IPS-18c (cell line): ENCODE measurements around the gene HDAC5.

ENCODE experiments used
- H3K4me3 ChIP-seq: 2 replicates; pipeline ENCODE4 v1.7.0; 2013; ENCODE audit warnings: low read depth, mild to moderate bottlenecking, low read length, moderate library complexity; ENCODE audit not compliant: insufficient read depth
- H3K9me3 ChIP-seq: one replicate; pipeline ENCODE4 v1.6.1; 2013; ENCODE audit warnings: mild to moderate bottlenecking, low read length, moderate library complexity; ENCODE audit not compliant: control insufficient read depth, insufficient read depth

The HDAC5 gene

DNA sequence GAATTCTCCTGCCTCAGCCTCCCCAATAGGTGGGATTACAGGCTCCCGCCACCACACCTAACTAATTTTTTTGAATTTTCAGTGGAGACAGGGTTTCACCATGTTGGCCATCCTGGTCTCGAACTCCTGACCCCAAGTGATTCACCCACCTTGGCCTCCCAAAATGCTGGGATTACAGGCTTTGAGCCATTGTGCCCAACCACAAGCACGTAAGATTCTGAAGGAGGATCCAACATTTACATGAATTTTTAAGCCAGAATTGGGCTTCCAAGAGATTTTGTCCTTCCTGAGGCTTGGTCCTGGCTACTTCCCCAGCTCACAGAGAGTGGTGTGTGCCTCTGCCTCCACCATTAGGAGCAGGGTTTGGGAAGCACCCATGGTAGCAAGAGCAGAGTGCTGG lies 41.8 kb downstream of the HDAC5 start:
- Histone ChIP-seq H3K4me3 (no peak overlapping the region), H3K9me3 (no peaks in the 10 kb centered on the region)

DNA sequence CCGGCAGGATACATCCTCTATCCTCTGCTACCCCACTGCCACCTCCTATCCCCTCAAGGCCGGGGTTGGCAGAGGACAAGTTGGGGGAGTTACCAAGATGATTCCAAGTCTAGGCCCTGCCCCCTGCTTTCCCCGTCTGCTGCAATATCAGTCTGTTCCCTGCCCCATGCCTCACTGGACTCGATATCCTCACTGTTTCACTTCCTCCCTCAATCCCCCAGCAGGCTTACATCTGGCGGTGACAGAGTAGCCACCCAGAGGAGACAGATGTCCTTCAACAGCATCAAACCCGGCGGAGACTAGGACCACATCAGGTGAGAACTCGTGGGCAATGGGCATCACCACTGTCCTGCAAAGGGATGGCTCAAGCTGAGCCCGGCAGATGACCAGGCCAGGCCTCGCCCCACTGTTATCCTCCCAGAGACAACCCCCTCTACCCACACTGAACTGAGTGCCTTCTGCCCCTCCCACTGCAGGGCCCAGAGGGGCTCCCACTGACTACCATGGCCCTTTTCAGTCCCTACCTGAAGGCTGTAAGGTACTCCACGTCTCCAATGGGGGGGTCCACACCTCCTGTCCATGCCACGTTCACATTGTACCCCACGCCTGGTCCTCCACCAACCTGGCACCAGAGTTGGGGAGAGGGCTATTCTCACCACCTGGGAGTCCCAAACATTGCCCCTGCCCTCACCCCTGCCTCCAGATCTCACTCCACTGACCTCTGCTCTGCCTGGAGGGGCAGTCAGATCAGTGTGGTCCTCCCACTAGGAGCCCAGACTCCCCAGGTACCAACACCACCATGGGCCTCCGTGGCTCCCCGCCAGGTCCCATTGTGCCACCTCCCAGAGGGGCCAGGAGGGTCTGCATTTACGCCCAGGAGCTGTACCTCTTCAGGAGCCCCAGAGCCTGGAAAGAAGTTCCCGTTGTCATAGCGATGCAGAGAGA lies 43.3 kb downstream of the HDAC5 start:
- Histone ChIP-seq H3K4me3 (no peak overlapping the region), H3K9me3 (no peaks in the 10 kb centered on the region)

DNA sequence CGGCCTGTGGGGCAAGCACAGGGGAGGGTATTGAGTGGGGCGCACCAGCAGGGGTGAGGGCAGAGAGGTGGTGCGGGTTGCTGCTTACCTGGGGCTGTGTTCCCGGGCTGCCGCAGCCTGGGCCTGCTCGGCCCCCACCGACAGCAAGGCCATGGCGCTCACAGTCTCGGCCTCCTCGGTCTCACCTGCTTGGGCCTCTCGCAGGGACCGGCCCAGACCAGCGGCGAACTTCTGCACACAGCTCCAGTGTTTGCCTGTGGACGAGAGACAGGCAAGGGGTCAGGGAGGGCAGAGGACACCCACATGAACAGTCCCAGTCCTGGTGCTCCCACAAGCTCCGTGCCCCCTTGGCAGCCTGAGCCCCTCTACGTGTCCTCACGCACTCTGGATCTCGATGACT lies 45.0 kb downstream of the HDAC5 start:
- no peak overlapping the region for H3K4me3 ChIP-seq

DNA sequence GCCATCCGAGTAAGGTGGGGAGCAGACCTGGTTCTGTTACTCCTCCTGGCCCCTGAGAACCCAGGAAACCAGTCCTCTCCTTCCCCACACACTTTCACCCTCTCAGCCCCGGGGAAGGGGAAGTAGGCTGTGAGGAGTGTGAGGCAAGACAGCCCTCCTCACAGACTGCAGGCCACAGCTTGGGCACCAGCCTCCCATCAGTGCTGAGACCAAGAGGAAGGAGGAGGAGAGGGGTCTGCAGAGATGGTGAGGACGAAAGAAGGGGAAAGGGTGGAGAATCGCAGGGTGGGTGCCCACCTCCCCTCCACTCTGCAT lies 45.9 kb downstream of the HDAC5 start:
- Histone ChIP-seq H3K4me3 (no peak overlapping the region), H3K9me3 (no peaks in the 10 kb centered on the region)

More for the DNA sequence above, 45.0 kb downstream of the HDAC5 start:
- H3K9me3 ChIP-seq: no peaks in the 10 kb centered on the region

DNA sequence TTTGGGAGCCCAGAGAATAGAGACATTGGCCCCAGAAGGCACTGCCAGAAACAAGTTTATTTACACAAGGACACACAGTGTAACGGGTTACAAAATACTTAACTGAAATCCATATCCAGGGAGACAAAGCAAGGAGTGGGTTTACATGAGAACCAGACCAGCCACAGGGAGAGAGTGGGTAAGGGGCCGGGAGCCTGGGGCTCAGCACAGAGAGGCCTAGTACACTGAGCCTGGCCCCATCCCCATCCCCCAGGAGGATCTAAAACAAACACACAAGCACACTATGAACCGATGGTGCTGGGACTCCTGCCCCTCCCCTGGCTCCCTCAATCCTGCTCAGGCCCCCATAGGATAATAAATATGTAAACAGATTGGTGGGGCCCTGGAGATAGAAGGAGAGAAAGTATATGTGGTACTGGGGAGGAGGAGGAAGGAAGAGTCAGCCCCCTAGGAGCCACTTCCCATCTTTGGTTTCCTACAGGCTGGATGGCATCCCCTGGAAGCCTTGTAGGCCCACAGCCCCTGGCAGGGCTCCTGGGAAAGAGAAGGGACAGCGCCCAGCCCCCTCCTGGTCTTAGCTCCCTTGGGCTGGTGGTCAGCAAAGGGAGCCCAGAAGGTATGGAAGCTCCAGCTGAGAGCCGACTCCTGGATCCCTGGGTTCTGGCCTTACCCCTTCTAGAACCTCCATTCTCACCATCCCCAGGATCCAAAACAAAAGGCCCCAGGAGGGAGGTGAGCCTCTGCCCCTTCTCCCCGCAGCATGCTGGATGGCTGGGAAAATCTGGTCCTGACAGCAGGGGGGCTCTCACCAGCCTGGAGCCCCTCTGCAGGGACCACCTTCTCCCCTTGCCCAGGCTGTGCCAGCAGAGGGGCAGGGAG lies 46.5 kb downstream of the HDAC5 start:
- Histone ChIP-seq H3K4me3 (no peak overlapping the region), H3K9me3 (no peaks in the 10 kb centered on the region)

DNA sequence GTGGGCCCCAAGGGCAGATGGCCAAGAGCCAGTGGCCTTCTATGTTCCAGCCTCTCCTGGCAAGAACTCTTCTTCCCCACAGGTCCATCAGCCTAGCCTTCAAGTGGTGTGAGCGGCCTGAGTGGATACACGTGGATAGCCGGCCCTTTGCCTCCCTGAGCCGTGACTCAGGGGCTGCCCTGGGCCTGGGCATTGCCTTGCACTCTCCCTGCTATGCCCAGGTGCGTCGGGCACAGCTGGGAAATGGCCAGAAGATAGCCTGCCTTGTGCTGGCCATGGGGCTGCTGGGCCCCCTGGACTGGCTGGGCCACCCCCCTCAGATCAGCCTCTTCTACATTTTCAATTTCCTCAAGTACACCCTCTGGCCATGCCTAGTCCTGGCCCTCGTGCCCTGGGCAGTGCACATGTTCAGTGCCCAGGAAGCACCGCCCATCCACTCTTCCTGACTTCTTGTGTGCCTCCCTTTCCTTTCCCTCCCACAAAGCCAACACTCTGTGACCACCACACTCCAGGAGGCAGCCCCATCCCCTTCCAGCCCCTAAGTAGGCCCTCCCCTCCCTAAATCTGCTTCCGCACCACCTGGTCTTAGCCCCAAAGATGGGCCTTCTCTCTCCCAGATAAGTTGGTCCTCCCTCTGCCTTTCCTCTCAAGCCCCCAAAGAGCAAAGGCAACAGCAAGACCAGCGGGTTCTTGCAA lies 47.7 kb downstream of the HDAC5 start:
- Histone ChIP-seq H3K4me3 (no peak overlapping the region), H3K9me3 (peaks cover 2% of the 10 kb centered on the region)

DNA sequence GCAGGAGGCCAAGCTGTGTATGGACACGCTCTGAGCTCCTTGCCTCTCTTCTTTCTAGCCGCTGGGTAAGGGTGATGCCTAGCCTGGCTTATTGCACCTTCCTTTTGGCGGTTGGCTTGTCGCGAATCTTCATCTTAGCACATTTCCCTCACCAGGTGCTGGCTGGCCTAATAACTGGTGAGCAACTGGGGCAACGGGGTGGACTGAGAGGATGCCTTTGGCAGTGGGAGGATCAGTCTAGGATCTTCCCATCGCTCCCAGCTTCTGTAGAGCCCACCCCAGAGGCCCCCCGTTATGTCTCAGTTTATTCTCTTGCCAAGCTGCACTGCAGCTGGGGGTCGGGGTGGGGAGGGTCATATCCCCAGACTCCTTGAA lies 48.5 kb downstream of the HDAC5 start:
- H3K9me3 ChIP-seq: peaks cover 2% of the 10 kb centered on the region
- no peak overlapping the region for H3K4me3 ChIP-seq

DNA sequence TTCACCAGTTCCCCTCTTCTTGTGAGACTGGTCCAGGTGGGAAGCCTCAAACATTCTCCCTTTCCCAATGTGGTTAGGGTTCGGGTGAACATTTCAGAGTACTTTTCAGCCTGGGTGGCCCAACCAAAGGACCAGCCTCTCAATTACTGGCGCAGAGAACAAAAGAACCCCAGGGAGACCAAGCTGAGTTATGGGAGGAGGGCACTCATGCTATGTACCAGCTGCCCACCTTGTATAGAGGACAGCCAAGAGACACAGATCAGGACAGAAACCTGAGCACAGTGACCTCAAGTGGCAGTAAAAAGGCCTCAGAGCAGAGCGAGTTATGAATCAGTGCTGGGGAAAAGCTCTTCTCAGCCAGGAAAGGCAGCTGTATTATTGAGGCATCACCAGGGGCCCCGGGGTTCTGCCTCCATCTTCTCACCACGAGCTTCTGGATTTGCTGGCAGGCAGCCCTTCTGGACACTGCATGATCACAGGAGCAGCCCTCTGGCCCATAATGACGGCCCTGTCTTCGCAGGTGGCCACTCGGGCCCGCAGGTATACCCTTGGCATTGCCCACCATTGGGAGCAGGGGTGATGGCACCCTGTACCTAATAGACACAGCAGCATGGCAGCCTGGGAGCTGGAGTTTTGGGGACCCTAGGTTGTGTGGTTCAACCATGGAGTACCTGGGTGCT lies 49.1 kb downstream of the HDAC5 start:
- H3K9me3 ChIP-seq: peaks cover 2% of the 10 kb centered on the region

DNA sequence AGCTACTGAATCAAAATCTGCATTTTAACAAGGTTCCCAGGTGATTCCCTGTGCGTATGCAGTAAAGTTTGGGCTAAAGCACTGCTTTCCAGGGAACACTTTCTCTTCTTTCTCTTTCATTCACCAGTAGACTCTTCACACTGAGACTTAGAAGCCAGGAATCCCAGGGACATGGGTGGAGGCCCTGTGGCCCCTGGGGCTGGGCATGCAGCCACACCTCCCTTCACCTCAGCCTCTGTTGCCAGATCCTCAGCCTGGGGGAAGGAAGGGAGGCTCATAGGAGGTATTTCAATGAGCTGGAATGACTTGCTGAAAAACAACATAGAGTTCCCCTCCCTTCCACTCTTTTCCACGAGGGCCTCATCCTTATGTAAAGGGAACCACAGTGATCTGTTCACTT lies 51.7 kb downstream of the HDAC5 start:
- H3K9me3 ChIP-seq: peaks cover 2% of the 10 kb centered on the region
- peak overlapping the region; percentile 94 for H3K4me3 ChIP-seq

More for the DNA sequence above, 49.1 kb downstream of the HDAC5 start:
- no peak overlapping the region for H3K4me3 ChIP-seq

DNA sequence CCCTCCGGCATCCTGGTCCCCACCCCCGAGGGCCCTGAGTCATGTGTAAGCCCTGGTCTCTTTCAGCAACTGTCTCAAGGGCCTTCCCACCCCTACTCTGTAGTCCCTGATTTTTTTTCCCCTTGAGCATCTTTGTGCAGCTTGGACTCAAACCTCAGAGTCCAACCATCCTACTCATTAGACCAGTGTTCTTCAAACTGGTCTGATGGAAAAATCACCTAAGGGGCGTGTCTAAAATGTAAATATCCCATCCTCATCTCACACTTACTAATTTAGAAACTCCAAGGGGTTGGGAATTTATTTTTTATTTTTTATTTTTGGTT lies 52.3 kb downstream of the HDAC5 start:
- H3K9me3 ChIP-seq: peaks cover 2% of the 10 kb centered on the region
- peak overlapping the region; percentile 94 for H3K4me3 ChIP-seq

DNA sequence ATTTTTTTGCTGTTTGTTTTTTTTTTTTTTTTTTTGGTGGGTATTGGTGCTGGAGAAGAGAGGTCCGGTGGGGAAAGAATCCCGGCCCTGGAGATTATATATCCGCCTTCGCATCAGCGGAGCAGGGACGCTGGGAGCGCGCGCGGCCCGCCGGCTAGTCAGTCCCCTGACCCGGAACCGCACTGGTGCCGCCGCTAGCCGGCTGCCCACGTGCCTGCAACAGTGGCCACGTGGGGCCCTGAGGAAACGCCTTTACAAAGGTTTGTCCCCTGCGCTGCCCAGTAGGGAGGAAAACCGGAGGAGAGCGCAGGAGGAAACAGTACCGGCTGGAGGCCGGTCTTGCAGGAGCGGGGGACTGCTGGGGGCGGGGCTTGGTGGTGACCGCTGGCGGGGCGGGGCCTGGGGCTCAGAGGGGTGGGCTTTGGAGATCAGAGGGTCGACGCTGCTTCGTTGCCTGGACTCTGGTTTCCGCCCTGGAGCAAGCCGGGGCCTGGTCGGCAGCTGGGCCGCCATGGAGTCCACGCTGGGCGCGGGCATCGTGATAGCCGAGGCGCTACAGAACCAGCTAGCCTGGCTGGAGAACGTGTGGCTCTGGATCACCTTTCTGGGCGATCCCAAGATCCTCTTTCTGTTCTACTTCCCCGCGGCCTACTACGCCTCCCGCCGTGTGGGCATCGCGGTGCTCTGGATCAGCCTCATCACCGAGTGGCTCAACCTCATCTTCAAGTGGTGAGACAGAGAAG lies 52.8 kb downstream of the HDAC5 start, which contains the start of gene G6PC3:
G6PC3 (plus strand) TSS at position 281 of the 743 bp plus-strand sequence; CDS start at position 512, 231 bp downstream.
- Histone ChIP-seq H3K9me3 (peaks cover 2% of the 10 kb centered on the region), H3K4me3 (peak within 1 kb of the TSS; percentile 94)

DNA sequence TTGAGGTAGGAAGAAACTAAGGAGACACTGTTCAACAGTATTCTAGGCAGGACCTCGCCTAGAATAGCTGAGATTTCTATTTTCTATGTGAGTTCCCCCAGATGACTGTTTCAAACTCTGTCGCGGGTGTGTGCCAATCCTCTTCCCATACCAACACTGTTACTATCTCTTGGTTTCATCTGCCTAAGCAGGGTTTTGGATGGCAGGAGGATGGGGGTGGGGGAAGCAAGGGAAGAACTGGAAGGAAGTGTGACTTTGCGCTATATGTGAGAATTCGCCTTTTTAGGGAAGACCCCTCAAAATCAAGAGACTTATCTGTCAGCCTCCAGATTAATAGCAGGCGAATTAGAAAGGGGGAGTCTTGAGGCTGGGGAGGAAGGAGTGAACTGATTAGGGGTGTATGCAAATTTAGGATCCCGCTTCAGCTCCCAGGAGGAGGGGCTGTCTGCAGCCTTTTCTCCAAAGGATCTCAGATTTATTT lies 53.4 kb downstream of the HDAC5 start:
- Histone ChIP-seq H3K4me3 (peak overlapping the region; percentile 44), H3K9me3 (peaks cover 2% of the 10 kb centered on the region)

DNA sequence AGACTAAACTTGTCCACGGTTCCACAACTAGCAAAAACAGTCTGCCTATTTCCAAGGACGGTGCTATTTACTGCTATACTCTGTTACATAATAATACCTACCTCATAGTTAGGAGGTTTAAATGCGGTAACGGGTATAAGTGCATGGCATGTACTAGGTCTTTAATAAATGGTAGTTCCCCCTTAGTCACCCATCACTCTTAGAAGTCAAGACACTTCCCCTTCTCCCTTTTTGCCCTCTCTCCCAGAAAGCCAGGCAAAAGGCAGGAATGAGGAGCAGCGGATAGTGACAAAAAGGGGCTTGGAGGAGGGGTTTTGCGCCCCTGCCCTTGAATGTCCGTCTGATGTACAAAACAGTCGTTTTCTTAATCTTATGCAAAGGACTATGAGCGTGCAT lies 55.9 kb downstream of the HDAC5 start:
- Histone ChIP-seq H3K9me3 (peaks cover 2% of the 10 kb centered on the region), H3K4me3 (peak overlapping the region; percentile 3; the same call in 1 of the 2 replicates)

DNA sequence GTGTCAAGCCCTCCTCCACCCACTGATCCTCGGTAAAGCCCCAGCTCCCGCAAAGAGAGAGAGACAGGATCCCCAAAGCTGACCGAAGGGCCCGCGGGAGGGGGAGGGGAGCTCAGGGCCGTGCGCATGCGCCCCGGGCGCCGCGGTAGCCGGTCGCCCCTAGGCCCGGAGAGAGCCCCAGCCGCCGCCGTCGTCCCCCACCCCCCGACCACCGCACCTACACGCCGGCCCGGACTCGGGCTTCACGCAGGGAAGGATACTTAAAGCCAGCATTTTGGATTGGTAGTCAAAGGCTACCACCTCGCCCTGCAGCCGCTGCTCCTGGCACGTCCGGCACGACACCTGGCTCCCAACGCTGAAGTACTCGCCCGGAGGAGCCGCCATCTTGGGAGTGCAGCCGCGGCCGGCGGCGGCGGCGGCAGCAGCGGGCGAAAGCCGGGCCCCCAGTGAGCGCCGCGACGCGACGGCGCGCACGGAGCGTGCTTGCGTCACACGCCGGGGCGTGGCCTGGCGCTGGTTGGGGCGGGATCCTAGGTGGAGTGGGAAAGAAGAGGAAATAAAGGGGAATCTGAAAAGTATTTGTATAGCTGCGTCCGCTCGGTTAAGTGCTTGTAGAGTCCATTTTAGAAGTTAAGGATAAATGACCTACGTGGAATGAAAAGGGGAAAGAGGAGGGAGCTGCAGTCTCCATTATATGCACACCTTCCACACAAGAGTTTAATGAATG lies 57.1 kb downstream of the HDAC5 start, which contains the start of gene LSM12:
LSM12 (minus strand) TSS at position 468 of the 727 bp plus-strand sequence; CDS start at position 384, 84 bp downstream.
- Histone ChIP-seq H3K9me3 (peaks cover 2% of the 10 kb centered on the region), H3K4me3 (peak within 1 kb of the TSS; percentile 93)

DNA sequence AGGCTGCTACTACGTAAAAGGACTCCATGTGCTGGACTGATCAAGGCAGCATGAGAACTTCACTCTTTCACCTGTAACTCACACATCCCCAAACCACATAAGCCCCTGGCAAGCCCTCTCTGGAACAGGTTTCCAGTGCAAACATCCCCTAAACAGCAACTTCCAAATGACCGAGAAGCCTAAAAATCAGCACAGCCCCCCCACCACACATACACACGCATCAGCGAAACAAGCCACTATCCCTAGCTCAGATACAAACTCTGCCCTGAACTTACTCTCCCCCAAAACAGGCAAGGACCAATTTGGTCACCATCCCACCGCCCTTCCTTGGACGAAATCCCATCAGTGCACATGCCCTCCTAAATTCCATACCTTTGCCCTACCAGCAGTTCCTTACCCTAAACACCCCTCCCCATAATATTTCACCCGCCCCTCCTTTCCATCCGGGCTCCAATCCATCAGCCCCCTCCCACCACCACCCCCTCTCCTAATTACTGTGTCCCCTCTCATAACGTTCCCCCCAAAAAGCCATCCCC lies 57.7 kb downstream of the HDAC5 start:
- Histone ChIP-seq H3K9me3 (no peaks in the 10 kb centered on the region), H3K4me3 (peak overlapping the region; percentile 93)
